ENCODE measurements around the gene LDHAL6A. TPM values are rescaled to one million over a fixed set of nuclear protein-coding genes. Genes with fewer than 3 reads are reported as not detected.

LDHAL6A gene
- total RNA-seq, 2 donors from 2014 or later, result not detected

DNA sequence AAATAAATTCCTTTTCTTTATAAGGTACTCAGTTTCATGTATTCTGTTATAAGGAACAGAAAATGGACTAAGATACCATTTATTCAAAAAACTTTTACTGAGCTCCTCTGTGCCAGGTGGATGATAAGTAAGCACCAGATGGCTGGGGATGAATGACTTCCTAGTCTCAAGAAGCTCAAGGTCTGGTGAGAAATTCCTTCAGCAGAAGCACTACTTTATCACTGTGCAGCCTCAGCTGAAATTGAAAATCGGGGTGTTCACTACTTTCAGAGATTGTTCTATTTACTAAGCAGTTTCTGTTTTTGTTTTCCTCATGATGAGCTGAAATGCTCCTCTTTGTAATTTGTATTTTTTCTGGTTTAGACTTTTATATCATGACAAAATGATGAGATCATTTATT, 7.8 kb downstream of the LDHAL6A start:
- H3K36me3 Mint-ChIP-seq, result no peaks in the 10 kb centered on the region
- no peaks in the 10 kb centered on the region for H3K4me1 Mint-ChIP-seq (ENCODE audit: low read depth in 2 of 2)
- H3K27me3 Mint-ChIP-seq, result no peaks in the 10 kb centered on the region
- DNase-seq (ENCODE audit: low spot score) (no peak), ATAC-seq (no peak)
- H3K4me3 Mint-ChIP-seq, result no peak overlapping the region
- no peaks in the 10 kb centered on the region for H3K9me3 Mint-ChIP-seq
- no peak overlapping the region for H3K27ac Mint-ChIP-seq

DNA sequence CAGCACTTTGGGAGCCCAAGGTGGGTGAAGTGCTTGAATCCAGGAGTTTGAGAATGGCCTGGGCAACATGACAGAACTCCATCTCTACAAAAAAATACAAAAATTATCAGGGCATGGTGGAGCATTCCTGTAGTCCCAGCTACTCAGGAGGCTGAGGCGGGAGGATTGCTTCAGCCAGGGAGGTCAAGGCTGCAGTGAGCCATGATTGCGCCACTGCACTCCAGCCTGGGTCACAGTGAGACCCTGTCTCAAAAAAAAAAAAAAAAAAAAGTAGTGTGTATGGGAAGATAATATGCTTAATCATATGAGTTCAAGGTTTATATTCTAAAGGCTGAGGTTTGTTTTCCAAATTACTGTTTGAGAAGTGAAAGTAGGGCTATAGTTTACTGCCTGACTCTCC, 10.7 kb downstream of the LDHAL6A start:
- no peaks in the 10 kb centered on the region for H3K36me3 Mint-ChIP-seq
- ATAC-seq (no peak), DNase-seq (ENCODE audit: low spot score) (no peak)
- no peaks in the 10 kb centered on the region for H3K4me1 Mint-ChIP-seq (ENCODE audit: low read depth in 2 of 2)
- H3K4me3 Mint-ChIP-seq, result no peak overlapping the region
- H3K27ac Mint-ChIP-seq, result no peak overlapping the region
- no peaks in the 10 kb centered on the region for H3K9me3 Mint-ChIP-seq
- no peaks in the 10 kb centered on the region for H3K27me3 Mint-ChIP-seq

DNA sequence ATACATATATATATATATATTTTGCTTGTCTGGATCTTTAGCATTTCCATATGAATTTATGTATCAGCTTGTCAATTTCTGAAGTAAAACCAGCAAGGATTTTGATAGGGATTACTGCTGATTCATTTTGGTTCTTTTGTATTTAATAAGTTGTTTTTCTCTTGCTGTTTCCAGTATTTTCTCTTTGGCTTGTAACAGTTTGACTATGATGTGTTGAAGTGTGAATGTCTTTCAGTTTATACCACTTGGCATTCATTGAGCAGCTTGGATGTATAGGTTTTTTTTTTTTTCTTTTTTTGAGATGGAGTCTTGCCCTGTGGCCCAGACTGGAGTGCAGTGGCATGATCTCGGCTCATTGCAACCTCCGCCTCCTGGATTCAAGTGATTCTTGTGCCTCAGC, 12.4 kb downstream of the LDHAL6A start:
- ATAC-seq, result no peak
- Mint-ChIP-seq H3K4me1 (ENCODE audit: low read depth in 2 of 2) (no peaks in the 10 kb centered on the region), H3K9me3 (no peaks in the 10 kb centered on the region), H3K27ac (no peak overlapping the region), H3K4me3 (no peak overlapping the region), H3K36me3 (no peaks in the 10 kb centered on the region), H3K27me3 (no peaks in the 10 kb centered on the region)
- no peak for DNase-seq (ENCODE audit: low spot score)

DNA sequence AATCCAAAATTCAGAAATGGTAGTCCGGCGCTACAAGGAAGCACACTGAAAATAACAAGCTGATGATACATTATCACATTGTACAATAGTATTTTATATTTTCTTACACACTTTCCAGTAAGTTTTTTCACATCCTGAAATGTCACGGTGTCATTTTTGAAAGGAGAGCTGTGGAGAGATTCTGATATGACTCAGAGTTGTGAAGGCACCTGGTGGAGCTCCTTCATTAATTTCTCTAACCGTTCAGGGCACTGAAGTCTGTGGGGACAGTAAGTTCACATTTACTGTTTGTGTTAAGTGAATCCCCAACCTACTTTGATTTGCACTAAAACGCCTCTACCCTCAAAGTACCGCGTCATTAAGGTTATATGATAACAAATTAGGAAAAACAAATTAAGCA, 13.3 kb downstream of the LDHAL6A start:
- no peak for DNase-seq (ENCODE audit: low spot score)
- Mint-ChIP-seq H3K27me3 (no peaks in the 10 kb centered on the region), H3K36me3 (no peaks in the 10 kb centered on the region), H3K4me1 (ENCODE audit: low read depth in 2 of 2) (no peaks in the 10 kb centered on the region), H3K9me3 (no peaks in the 10 kb centered on the region), H3K4me3 (no peak overlapping the region), H3K27ac (no peak overlapping the region)
- no peak for ATAC-seq

DNA sequence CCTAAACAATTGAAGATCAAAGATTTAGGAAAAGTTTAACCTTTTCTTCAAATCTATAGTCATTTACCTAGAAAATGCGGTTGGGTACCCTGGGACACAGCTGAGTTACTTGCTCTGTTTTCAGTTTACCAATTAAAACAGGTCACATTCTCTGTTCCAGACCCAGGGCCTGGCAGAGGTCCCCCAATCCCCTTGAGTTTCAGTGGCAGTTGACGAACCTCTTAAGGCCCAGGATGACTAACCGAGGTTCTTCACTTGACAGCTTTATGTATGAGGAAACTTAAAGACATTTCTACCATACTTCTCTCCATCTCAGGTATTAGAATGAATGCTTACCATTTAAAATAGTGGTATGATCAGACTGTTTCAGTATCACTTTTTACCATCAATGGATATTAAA, 16.3 kb downstream of the LDHAL6A start:
- H3K4me1 Mint-ChIP-seq (ENCODE audit: low read depth in 2 of 2), result no peaks in the 10 kb centered on the region
- H3K27me3 Mint-ChIP-seq, result no peaks in the 10 kb centered on the region
- ATAC-seq (peak in 1 of 2 donors; percentile 31), DNase-seq (ENCODE audit: low spot score) (no peak)
- H3K9me3 Mint-ChIP-seq, result no peaks in the 10 kb centered on the region
- H3K27ac Mint-ChIP-seq, result no peak overlapping the region
- no peak overlapping the region for H3K4me3 Mint-ChIP-seq
- H3K36me3 Mint-ChIP-seq, result no peaks in the 10 kb centered on the region

DNA sequence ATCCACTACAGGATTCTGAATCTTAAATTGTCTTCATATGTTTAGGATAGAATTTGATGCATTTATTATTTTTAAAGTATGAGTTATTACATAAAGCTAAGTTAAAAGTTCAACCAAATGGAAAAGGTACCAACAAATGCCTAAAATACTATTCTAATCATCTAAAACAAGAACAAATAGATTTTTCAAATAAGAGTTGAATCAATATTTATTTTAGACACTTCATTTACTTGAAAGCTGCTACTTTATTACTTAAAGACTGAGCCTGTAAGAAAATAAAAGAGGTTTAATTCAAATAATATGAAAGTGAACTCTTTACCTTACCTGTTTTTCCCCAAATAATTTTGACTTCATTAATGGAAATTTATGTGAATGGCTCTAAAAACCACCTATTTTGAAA, 16.9 kb downstream of the LDHAL6A start:
- H3K4me3 Mint-ChIP-seq, result no peak overlapping the region
- no peaks in the 10 kb centered on the region for H3K4me1 Mint-ChIP-seq (ENCODE audit: low read depth in 2 of 2)
- peaks cover 3% of the 10 kb centered on the region for H3K36me3 Mint-ChIP-seq
- H3K9me3 Mint-ChIP-seq, result no peaks in the 10 kb centered on the region
- H3K27me3 Mint-ChIP-seq, result no peaks in the 10 kb centered on the region
- H3K27ac Mint-ChIP-seq, result no peak overlapping the region
- no peak for DNase-seq (ENCODE audit: low spot score)
- no peak for ATAC-seq

DNA sequence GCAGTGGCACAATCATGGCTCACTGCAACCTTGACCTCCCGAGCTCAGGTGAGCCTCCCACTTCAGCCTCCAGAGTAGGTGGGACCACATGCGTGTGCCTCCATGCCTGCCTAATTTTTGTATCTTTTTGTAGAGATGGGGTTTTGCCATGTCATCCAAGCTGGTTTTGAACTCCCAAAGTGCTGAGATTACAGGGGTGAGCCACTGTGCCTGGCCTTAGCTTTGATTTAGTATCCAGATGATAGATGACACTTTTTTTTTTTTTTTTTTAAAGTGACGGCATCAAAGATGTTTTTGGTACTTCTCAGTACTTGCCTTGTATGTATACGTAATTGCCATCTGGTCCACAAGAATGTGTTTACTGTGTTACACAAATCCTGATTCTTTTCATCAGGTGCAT, 23.4 kb downstream of the LDHAL6A start:
- no peaks in the 10 kb centered on the region for H3K9me3 Mint-ChIP-seq
- no peak overlapping the region for H3K4me3 Mint-ChIP-seq
- peaks cover 23% of the 10 kb centered on the region for H3K36me3 Mint-ChIP-seq
- no peak overlapping the region for H3K27ac Mint-ChIP-seq
- ATAC-seq (no peak), DNase-seq (ENCODE audit: low spot score) (no peak)
- H3K27me3 Mint-ChIP-seq, result no peaks in the 10 kb centered on the region
- H3K4me1 Mint-ChIP-seq (ENCODE audit: low read depth in 2 of 2), result no peaks in the 10 kb centered on the region

DNA sequence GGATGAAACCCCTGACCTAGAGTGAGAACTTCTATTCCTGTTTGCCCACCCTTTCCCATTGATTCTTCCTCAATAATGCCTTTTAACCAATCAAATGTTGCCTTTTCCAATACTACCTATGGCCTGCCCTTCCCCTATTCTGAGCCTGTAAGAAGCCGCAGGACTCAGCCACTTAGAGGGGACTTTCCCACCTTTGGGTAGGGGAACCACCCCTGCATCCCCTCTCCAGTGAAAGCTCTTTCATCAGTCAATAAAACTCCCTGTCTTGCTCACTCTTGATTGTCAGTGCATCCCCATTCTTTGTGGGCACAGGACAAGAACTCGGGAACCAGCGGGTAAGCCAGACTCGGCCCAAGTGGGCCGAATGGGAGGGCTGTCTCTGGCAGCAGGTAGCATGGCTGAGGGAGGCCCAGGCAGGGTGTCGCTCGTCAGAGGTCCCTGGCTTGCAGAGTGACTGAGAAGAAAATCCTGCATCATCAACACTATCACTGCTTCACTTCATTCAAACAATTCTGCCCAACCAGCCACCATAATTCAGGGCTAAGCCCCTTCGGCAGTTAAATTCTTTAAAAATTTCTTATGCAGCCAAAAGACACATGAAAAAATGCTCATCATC, 30.4 kb downstream of the LDHAL6A start:
- peak overlapping the region in 1 of 2 donors; percentile 73 for H3K27ac Mint-ChIP-seq
- DNase-seq (ENCODE audit: low spot score), result no peak
- no peaks in the 10 kb centered on the region for H3K27me3 Mint-ChIP-seq
- no peak overlapping the region for H3K4me3 Mint-ChIP-seq
- no peaks in the 10 kb centered on the region for H3K9me3 Mint-ChIP-seq
- peak; percentile 62 to 77 for ATAC-seq
- peaks cover 7 to 10% of the 10 kb centered on the region in 2 donors for H3K4me1 Mint-ChIP-seq (ENCODE audit: low read depth in 2 of 2)
- H3K36me3 Mint-ChIP-seq, result peaks cover 27% of the 10 kb centered on the region

DNA sequence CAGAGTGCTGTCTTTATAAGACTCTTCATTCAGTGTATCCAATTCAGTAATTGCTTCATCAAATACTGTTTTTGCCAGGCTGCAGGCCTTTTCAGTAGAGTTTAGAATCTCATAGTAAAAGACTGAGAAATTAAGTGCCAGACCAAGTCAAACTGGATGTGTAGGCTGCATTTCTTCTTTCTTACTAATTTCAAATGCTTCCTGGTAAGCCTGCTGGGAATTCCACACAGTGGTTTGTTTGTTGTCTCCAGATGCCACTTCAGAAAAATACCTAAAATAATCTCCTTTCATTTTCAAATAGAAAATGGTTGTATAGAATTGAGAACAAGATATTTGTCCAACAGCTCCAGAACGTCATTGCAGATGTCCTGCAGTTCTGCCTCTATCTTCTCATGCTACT, 34.7 kb downstream of the LDHAL6A start:
- Mint-ChIP-seq H3K4me1 (ENCODE audit: low read depth in 2 of 2) (peaks cover 7 to 10% of the 10 kb centered on the region in 2 donors), H3K27me3 (no peaks in the 10 kb centered on the region), H3K27ac (no peak overlapping the region), H3K4me3 (no peak overlapping the region), H3K9me3 (no peaks in the 10 kb centered on the region), H3K36me3 (peaks cover 14% of the 10 kb centered on the region)
- ATAC-seq, result no peak
- no peak for DNase-seq (ENCODE audit: low spot score)

DNA sequence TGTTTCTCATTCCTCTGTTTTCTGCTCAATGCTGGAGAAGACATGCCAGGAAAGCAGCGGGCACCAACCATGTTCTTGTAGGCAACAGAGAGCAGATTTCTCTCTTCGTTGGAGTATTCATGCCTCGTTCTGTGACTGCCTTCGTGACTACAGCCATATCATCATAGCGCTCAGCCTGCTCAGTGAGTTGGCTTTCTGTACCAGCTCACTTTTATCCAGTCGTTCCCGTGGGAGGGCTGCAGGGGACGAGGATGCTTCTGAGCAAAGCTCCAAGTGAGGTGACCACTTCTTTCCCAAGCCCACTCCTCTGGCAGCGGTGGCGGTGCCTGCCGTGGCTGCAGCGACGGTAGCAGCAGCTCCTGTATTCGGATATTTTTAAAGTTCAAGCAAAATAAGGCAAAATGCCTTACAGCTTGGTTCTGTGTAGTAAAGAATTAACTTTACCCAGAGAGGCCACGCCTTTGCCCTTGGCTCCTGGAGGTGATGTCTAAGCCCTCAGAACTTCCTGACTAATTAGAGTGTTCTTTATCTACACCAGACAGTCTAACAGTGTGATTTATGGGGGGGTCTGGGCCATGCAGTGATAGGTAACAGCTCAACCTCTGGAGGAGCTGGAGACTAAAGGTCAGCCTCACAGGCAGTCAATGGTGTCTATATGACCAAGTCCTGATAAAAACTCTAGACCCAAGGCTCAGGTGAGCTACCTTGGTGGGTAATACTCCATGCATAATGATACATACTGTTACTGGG, 35.3 kb downstream of the LDHAL6A start:
- H3K4me1 Mint-ChIP-seq (ENCODE audit: low read depth in 2 of 2), result peaks cover 5 to 8% of the 10 kb centered on the region in 2 donors
- no peak for ATAC-seq
- DNase-seq (ENCODE audit: low spot score), result no peak
- H3K9me3 Mint-ChIP-seq, result no peaks in the 10 kb centered on the region
- H3K4me3 Mint-ChIP-seq, result no peak overlapping the region
- H3K27me3 Mint-ChIP-seq, result no peaks in the 10 kb centered on the region
- peaks cover 14% of the 10 kb centered on the region for H3K36me3 Mint-ChIP-seq
- H3K27ac Mint-ChIP-seq, result no peak overlapping the region

DNA sequence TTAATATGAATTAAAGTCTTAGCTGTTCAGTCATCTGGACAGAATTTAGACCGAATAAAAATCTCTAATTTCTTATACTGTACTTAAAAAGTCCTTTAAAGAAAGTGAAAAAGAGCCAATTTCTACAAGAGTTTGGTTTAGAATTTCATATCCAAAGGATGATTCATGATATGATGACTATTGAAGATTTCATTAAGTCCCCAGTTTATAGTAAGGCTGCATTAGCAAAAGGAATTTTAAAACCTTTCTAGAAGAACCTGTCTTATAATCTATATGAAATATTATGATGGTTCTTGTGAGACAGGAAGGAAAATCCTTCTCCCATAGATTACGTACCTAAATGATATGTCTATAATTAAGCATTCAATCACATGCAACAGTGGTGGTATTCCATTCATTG, 36.3 kb downstream of the LDHAL6A start:
- Mint-ChIP-seq H3K4me1 (ENCODE audit: low read depth in 2 of 2) (peaks cover 0 to 3% of the 10 kb centered on the region in 2 donors), H3K27me3 (no peaks in the 10 kb centered on the region), H3K36me3 (peaks cover 14% of the 10 kb centered on the region), H3K9me3 (no peaks in the 10 kb centered on the region), H3K4me3 (no peak overlapping the region), H3K27ac (no peak overlapping the region)
- no peak for DNase-seq (ENCODE audit: low spot score)
- ATAC-seq, result no peak

DNA sequence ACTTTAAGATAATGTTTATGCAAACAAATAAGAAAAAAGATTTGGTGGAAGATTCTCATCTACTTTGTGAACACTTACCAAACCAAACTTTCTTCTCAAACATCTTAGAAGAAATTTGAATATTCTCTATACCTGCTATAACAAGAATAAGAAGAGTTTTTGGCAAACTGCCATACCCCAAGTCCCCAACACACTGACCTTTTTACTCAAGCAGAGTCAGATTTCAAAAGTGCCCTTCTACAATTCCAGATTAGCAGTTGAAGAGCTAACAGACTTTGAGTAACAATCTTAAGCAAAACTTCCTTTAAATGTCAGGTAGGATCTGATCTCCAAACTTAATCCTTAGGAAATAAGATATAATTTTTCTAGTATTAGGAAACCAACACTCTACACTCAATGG, 37.2 kb downstream of the LDHAL6A start:
- peaks cover 14% of the 10 kb centered on the region for H3K36me3 Mint-ChIP-seq
- H3K27me3 Mint-ChIP-seq, result no peaks in the 10 kb centered on the region
- ATAC-seq (no peak), DNase-seq (ENCODE audit: low spot score) (no peak)
- H3K9me3 Mint-ChIP-seq, result no peaks in the 10 kb centered on the region
- H3K4me1 Mint-ChIP-seq (ENCODE audit: low read depth in 2 of 2), result peaks cover 0 to 3% of the 10 kb centered on the region in 2 donors
- H3K4me3 Mint-ChIP-seq, result no peak overlapping the region
- peak overlapping the region in 1 of 2 donors; percentile 15 for H3K27ac Mint-ChIP-seq

DNA sequence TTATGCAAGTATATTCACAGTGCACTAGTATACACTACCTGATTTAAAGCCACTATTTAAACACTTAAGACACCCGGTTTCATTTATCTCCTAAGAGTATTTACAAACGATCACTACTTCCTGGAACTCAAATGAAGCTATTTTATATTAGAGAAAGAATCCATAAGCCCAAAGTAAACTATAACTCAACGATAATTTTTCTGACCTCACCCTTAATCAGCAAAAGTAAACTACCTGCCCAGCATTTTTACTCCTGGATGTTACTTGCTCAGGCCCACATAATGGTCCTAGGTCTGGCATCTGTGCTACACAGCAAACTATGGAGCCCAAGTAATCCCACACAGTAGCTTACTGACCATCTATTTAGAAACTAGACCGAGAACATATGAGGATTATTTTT, 37.7 kb downstream of the LDHAL6A start:
- Mint-ChIP-seq H3K4me1 (ENCODE audit: low read depth in 2 of 2) (peaks cover 0 to 3% of the 10 kb centered on the region in 2 donors), H3K36me3 (peaks cover 14% of the 10 kb centered on the region), H3K27ac (peak overlapping the region in 1 of 2 donors; percentile 15), H3K9me3 (no peaks in the 10 kb centered on the region), H3K4me3 (no peak overlapping the region), H3K27me3 (no peaks in the 10 kb centered on the region)
- ATAC-seq (no peak), DNase-seq (ENCODE audit: low spot score) (no peak)

DNA sequence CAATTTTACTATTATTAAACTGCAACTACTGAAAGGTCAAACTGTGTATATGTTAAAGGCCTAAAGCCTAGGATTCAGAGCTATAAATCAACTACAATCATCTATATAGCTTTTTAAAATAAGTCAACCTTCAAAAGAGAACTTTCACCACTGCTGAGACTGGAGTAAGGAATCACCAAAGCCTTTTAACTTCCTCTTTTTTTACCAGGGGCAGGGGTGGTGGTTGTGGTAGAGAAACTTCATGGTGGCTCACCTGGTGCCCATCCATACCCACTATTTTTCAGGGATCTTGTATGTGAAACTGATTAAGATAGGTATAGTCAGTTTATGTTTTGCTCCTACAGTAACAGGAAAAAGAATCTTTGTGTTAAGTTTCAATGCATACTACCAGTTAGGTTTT, 39.6 kb downstream of the LDHAL6A start:
- Mint-ChIP-seq H3K4me1 (ENCODE audit: low read depth in 2 of 2) (peaks cover 0 to 3% of the 10 kb centered on the region in 2 donors), H3K4me3 (no peak overlapping the region), H3K27ac (no peak overlapping the region), H3K36me3 (peaks cover 20% of the 10 kb centered on the region), H3K9me3 (no peaks in the 10 kb centered on the region), H3K27me3 (no peaks in the 10 kb centered on the region)
- no peak for DNase-seq (ENCODE audit: low spot score)
- ATAC-seq, result no peak

Data from natural killer cell treated with Interleukin-12 subunit alpha and Interleukin-12 subunit beta and Interleukin-15 and Interleukin-18, amount 100 ng/mL, for 72 hours (primary cell).